Inflammatory macrophage treated with lipopolysaccharide for 1 hour (primary cell): Measurements from ENCODE around the gene C13orf46.

Source experiments
- DNase-seq, 2 donors: peaks; one replicate each; pipeline ENCODE4 v3.0.0-alpha.2; 2020 to 2022

The C13orf46 gene

DNA sequence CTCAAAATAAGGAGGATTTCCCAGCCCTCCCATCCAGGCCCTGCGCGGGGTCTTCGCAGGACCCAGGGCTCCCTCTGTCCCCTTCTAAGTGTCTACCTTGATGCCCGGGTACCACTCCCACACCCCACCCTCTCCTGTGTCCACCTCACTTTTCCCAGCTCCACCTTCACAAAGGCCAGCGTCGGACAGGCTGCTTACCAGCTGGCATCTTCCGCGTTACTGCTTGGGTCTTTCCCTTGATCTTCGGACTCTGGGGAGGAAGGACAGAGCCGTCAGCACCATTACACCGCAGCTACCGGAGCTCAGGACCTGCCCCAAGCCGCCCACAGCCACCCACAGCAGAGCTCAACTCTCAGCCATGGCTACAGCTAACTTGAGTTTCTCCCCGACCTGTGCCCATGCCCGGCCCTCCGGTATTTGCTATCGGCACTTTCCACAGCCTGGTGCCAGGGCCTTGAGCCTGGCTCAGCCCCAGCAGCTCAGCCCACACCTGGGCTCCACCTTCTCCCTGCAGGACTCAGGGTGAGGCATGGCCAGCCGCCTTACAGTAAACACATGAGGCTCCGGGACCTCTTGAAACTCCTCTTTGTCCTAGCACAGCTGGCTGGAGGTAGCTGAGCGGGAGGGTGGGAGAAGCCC lies 3.8 kb downstream of the C13orf46 start:
- DNase-seq: no peak

DNA sequence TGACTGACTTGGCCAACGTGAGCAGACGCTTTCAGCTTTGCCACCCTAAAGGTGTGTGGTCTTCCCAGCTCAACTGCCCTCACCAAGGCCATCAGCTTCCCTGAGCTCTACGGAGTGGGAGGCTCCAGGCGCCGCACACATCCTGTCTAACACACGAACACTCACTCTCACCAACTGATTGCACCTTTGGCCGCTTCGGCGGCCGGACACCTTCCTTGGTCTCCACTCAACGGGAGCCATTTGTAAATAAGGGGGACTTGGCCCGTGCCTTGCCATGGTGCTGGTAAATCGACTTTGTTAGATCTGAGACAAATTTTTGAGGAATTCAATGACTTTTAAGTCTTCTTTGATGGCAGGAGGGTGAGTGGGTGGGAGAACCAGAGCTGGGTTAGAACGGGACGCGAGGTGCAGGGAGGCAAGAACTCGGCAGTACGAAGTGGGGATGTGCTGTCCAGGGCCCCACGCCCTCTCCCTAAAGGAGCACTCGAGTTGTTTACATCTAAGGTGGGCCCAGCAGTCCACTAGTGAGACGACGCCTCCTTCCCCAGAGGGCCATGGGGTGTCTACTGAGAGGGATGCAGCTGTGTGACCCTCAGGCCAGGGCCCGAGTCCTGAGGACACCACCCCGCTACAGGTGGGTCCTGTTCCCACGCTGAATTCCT lies 4.4 kb downstream of the C13orf46 start:
- DNase-seq: no peak

DNA sequence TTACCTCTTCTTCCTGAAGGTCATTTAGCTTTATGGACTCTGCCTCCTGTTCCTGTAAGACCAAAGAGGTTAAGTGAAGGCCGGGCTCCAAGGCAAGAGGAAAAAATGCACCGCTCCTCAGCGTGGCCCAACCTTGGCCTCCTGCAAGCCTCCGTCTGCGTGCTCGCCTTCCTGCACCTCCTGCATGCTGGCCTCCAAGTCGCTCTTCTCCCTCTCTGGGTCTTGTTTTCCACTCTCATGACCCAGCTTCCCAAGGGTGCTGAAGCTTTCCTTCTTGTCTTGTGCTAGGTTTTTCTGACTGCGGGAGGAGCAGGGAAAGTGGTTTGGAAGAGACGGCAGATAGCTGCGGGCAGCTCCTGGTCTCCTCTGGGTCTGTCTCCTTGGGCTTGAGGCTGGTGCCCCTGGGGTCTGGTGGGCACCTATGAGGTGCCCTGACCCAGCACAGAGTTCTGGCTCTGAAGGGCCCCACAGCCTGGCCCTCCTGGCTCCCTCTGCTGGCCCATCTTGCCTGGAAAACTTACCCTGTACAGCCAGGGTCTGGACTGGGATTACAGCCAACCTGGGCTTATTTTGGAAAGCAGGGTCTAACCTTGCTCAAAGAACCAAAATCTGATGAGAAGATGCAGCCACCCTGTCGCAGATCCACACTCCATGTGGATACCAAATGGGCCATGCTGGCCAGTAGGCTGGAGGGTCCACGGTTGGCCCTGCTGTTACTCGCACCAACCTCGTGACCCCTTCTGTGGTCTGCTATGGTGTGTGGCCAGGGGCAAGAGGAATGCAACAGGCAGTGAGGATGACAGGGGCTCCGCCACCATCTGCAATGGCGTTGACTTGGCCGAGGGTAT lies 5.2 kb downstream of the C13orf46 start:
- no peak for DNase-seq

DNA sequence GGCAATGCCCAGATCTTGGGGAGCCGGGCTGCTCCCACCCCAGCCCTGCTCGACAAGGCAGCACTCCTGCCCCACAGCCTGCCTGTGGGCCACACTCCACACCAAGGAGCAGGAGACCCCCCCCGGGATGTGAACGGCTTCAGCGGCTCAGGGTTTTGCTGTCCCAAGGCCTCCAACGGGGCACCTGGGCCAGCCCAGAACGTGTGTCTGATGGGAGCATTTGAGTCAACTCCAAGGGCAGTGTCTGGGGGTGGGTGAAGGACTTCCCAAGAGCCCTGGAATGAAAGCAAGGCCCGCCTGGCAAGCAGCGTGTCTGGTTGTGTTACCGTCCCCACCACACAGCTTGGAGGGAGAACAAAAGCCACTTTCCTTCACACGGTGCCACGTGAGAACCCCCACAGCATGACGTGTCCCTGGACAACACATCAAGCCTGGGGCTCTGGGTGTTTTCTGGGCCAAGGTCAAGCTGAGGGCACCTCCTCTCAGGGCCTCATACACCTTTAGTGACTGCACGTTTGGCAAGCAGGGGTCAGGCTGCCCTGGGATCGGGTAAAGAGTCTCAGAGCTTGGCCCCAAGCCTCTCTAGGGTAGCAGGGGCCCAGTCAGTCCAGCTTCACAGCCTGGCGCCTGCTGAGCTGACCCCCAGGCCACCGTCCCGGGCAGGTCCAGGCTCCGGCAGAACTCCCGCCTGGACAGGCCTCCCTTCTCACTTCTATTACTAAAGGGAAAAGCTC lies 6.0 kb downstream of the C13orf46 start:
- no peak for DNase-seq

DNA sequence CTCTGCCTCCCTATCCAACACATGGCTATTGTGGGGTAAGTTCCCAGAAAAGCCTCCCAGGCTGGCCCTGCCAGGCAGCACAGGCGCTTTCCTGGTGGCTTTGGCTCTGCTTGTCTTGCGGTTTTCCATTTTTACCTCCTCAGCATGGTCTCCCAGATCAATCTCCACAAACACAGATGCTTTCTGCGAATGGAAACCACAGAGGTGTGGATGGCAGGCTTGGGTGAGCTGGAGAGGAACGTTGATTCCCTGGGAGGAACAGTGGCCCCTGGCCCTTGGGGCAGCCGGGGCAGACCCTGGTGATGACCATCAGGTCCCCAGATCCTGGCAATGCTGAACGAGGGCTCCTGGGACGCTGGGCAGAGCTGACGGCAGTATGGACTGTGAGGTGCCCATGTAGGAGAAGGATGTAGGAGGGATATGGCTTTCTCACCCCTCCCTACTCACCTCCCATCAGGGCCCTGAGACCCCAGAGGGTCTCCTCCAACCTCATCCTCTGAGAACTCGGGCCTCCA lies 6.6 kb downstream of the C13orf46 start:
- no peak for DNase-seq

DNA sequence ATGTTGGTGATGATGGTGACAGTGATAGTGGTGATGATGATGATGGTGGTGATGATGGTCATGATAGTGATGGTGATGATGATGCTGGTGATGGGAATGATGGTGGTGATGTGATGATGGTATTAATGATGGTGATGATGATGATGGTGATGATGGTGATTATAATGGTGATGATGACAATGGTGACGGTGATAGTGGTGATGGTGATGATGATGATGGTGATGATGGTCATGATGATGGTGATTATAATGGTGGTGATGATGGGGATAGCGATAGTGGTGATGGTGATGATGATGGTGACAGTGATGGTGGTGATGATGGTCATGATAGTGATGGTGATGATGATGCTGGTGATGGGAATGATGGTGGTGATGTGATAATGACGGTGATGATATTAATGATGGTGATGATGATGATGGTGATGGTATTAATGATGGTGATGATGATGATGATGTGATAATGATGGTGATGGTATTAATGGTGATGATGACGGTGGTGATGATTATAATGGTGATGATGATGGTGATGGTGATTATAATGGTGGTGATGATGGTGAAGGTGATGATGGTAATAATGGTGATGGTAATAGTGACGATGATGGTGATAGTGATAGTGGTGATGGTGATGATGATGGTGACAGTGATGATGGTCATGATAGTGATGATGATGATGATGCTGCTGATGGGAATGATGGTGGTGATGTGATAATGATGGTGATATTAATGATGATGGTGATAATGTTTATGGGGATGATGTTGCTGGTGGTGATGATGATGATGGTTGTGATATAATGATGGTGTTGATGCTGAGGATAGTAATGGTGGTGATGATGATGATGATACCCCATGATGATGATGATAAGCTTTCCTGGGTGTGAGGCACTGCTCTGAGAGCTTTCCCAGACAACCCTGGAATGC lies 7.7 kb downstream of the C13orf46 start:
- DNase-seq: no peak

DNA sequence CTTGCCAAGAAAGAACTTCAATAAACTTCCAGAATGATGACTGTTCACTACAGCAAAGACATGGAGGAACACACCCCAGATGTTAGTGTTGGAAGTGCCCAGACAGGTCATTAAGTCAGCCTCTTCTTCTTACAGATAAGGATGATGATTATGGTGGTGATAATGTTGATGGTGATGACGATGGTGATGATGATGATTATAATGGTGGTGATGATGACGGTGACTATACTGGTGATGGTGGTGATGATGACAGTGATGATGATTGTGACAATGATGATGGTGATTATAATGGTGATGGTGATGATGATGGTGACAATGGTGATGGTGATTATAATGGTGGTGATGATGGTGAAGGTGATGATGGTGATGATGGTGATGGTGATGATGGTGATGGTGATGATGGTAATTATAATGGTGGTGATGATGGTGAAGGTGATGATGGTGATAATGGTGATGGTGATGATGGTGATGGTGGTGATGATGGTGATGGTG lies 8.4 kb downstream of the C13orf46 start:
- no peak for DNase-seq

DNA sequence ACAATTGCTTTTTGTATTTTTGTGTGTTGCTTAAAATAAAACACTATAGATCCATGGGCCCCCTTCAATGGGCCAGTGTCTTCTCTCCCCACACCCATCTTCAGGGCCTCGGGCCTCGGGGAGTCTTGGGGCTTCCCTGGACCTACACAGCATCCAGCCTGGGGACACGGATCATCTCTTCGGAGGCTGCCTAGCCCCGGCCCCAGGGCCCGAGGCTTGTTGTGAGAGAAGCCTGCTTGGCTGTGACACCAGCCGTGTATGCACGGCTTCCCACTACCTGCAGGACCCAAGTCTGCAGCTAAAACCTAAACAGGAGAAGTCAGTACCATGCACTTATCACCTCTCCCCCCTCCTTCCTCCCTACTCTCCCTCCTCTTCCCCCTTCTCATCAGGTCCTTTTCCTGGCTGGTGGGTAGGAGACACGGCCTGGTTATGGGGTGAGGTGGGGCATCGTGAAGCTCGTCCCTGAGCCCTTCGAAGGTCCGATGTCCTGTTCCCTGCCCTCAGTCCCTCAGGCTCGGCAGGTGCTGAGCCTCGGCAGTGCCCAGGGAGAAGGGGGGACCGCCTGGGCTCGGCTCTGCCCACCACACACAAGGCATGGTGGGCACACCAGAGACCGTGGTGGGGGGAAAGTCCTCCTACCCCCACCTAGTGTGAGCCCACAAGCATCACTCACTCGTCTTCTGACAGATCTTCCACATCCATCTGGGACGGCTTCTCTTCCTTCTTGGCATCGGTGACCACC lies 9.5 kb downstream of the C13orf46 start:
- no peak for DNase-seq

DNA sequence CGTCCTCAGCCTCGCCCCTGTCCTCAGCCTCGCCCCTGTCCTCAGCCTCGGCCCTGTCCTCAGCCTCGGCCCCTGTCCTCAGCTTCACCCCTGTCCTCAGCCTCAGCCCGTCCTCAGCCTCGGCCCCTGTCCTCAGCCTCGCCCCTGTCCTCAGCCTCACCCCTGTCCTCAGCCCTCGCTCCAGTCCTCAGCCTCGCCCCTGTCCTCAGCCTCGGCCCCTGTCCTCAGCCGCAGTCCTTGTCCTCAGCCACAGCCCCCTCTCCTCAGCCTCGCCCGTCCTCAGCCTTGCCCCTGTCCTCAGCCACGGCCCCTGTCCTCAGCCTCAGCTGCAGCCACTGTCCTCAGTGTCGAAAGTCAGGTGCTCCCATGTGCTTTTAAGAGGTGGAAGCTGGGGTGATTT lies 10.5 kb downstream of the C13orf46 start:
- no peak for DNase-seq

DNA sequence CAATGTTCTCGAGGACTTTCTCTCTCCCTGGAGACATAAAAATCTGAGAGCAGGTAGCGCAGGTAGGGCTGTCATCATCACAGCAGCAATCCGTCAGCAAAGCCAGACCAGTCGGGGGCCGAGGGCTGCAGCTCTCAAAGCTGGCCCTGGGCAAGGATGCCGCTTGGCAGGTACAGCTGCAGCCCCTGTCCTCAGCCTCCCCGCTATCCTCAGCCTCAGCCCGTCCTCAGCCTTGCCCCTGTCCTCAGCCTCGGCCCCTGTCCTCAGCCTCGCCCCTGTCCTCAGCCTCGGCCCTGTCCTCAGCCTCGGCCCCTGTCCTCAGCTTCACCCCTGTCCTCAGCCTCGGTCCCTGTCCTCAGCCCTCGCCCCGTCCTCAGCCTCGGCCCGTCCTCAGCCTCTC lies 10.9 kb downstream of the C13orf46 start:
- DNase-seq: no peak

DNA sequence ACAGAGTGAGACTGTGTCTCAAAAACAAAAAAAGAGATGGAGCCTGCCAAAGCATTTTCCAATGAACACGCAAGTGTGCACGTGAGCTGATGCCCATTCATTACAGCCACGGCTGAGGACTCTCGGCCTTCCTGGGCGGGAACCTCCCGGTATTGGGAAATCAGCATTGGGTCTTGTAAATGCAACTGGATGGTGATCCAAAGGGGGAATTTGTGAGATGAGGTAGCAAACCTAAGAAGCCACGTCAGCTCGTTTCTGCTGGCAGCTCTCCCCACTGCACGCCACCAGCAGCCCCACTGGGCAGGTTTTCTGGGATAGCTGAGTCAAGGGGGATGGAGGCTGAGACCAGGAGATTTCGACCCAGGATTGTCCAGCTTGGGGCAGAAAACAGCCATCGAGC lies 11.5 kb downstream of the C13orf46 start:
- DNase-seq: no peak

DNA sequence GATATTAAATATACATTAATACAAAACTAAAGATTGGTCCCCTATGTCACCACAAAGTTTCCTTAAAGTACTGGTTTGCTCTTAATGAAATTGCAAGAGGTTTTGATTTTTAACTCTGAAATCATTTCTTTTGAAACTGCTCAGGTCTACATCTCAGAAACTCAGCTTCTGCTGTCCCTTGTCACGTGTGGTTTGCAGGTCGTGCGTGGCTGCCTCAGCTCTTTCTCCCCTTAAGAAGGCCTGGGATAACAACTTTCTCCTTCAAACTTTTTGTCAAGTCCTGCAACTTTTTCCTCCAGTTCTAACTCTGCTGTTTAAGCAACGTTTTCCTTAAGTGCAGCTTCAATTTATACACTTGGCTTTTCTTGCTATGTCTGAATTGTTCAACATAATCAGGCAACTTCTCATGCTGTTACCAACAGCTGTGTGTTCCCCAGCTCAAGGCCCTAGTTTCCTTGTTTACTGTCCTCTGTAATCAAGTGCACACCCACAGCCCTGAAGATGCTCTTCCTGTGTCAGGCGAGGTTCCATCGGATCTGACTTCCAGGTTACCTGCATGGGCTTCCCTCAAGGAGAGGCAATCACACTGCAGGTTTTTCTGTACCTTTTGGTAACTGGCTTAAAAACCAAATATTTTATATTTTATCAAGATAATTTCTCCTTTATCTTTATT lies 13.5 kb downstream of the C13orf46 start:
- DNase-seq: no peak

DNA sequence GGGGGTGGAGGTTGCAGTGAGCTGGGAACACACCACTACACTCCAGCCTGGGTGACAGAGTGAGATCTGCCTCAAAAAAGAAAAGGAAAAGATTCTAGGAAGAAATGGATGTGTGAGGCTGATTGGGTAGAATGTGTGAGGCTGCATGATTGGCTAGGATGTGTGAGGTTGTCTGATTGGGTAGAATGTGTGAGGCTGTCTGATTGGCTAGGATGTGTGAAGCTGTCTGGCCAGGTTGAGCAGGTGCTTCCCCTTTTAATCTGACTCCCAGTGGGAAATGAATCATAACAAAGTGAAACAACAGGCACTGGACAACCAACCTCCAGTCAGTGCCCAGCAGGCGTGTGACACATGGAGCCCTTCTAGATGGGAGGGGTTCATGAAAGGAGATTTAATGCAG lies 14.7 kb downstream of the C13orf46 start:
- DNase-seq: no peak

DNA sequence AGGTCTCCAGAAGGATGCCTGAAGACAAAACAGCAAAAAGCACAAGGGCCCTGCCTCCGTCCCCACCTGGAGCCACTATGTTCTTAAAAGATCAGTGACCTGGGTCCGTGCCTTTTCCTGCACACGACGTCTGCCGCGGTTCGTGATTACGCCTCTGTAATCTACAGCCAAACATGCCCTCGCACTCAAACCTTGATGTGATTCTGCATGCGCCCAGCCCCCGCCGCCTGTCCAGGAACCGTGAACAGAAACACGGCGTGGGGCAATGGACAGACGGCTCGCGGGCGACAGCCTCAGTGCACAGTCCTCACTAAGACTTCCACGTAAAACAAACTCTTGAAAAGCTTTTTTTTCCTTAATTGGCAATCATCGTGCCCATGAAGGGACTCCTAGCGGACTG lies 15.5 kb downstream of the C13orf46 start:
- no peak for DNase-seq

DNA sequence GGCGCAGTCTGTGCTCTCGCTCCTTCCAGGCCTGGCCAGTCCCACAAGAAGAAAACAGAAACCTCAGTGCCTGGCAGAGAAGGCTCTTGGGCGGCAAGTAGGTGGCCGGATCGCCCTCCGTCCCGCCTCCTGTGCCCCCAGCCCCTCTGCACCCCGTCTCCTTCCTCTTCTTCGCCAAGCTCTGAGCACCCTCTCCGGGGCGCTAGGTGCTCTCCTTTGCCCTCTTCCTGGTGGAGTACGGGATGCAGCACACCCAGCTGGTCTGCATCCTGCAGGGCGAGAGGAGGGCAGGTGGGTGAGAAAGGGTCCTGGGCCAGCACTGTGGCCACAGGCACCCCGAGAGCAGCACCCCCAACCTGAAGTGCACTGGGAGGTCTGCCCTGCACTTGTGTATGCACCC lies 17.3 kb downstream of the C13orf46 start:
- DNase-seq: no peak

DNA sequence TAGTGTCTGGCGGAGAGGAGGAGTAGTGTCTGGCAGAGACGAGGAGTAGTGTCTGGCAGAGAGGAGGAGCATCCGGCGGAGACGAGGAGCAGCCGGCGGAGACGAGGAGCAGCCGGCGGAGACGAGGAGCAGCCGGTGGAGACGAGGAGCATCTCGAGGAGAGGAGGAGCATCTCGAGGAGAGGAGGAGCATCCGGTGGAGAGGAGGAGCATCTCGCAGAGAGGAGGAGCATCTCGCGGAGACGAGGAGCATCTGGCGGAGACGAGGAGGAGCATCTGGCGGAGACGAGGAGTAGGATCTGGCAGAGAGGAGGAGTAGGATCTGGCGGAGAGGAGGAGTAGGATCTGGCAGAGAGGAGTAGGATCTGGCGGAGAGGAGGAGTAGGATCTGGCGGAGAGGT lies 18.2 kb downstream of the C13orf46 start:
- DNase-seq: no peak

DNA sequence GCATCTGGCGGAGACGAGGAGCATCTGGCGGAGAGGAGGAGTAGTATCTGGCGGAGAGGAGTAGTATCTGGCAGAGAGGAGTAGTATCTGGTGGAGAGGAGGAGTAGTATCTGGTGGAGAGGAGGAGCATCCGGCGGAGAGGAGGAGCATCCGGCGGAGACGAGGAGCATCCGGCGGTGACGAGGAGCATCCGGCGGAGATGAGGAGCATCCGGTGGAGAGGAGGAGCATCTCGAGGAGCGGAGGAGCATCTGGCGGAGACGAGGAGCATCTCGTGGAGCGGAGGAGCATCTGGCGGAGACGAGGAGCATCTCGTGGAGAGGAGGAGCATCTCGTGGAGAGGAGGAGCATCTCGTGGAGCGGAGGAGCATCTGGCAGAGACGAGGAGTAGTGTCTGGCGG lies 18.6 kb downstream of the C13orf46 start:
- DNase-seq: no peak

DNA sequence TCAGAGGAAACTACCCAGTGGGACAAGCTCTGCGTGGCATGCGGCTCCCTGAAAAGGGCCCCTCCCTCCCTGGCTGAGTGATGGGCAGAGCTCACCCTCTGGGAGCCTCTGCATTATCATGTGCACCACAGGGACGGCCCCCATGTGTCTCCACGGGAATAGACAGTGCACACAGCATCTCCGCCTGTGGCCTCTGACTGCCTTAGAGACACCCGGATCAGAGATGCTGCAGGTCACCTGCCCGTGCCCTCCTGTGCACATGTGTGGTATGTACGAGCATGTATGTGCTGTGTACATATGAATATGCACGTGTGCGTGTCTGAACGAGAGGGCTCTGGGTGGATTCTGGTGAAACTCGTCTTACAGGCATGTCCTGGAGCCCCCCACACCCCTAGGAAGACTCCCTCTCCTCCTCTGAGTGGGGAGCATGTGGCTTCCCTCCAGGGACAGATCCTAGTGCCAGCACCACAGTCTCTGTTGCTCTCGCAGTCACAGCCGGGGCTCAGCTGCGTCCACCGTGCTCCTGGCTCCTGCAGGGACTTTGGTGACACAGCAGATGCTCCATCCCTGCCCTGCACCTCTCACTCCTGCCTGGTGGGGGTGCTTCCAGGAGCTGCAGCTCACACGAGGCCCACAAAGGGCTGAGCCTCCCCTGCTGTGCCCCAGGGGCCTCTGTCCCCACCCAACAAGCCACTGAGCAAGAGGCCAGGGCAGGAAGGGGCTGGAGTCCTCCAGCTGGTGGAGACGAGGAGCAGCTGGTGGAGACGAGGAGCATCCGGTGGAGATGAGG lies 19.6 kb downstream of the C13orf46 start:
- no peak for DNase-seq

DNA sequence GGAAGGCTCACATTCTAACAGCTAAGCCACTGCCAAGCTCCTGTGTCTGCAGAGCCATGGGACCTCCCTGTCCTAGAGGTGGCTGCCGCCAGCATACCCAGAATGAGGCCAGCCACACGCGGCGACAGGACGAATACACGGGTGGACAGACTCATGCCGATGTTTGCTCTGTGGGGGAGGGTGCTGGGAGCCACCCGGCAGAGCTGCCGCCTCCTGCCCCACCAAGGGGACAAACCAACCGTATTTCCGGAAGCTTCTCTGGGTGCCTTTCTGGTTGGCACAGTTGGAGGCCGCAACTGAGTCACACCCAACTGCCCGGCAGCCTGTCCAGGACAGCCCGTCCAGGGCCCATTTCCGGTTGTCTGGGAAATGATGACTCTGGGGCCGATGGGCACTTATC lies 20.3 kb downstream of the C13orf46 start:
- DNase-seq: no peak
